GM21576 (cell line): ENCODE data around the gene GPR75.

ENCODE experiments used
- ATAC-seq: cut with Tn5 transposase; IDR thresholded peaks from one replicate; pipeline ENCODE4 v1.9.1; 2021; ENCODE audit warnings: mild to moderate bottlenecking, moderate library complexity; ENCODE audit not compliant: unreplicated experiment

The GPR75 gene

DNA sequence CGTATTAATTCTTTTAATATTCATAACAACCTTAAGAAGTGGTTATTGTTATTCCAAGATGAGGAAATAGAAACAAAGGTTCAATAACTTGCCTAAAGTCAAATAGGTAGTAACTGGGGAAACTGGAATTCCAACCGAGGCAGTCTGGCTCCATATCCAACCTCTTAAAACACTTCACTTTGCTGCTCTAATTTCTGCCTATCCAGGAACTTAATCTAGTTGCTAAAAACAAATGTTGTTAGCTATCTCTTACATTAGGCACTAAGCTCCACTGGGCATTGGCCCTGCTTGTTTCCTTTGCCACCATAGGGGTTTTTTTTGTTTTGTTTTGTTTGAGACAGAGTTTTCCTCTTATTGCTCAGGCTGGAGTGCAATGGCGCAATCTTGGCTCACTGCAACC, 48.2 kb downstream of the GPR75 start:
- ATAC-seq = no peak
